ENCODE measurements around the gene GSTO2. TPM values are rescaled to one million over a fixed set of nuclear protein-coding genes. Genes with fewer than 3 reads are reported as not detected.
"Not testable (repeated sequence)": the region's sequence is repeated elsewhere in the genome, so short reads cannot be mapped to it uniquely, and the experiment has no call there.

The GSTO2 gene
- polyA plus RNA-seq, 1 experiment = 1.7 TPM

GRCh38 chr10:104235801-104236200, 33.2 kb upstream of the GSTO2 start:
- POLR2A ChIA-PET = no interaction called here
- CTCF ChIA-PET = no interaction called here

GRCh38 chr10:104240078-104240477, 28.9 kb upstream of the GSTO2 start:
- DNase-seq (ENCODE audit: low read depth, low spot score) = no peak
- POLR2A ChIA-PET = no interaction called here
- H3K27ac ChIP-seq (ENCODE audit: low read depth, low read length) = no peak overlapping the region
- CTCF ChIA-PET = no interaction called here
- H3K4me3 ChIP-seq (ENCODE audit: low read depth, low read length) = no peak overlapping the region
- peaks cover 11% of the 10 kb centered on the region for H3K27me3 ChIP-seq (ENCODE audit: control insufficient read depth, insufficient read depth, low read length)
- TF ChIP-seq, protein P1, sequence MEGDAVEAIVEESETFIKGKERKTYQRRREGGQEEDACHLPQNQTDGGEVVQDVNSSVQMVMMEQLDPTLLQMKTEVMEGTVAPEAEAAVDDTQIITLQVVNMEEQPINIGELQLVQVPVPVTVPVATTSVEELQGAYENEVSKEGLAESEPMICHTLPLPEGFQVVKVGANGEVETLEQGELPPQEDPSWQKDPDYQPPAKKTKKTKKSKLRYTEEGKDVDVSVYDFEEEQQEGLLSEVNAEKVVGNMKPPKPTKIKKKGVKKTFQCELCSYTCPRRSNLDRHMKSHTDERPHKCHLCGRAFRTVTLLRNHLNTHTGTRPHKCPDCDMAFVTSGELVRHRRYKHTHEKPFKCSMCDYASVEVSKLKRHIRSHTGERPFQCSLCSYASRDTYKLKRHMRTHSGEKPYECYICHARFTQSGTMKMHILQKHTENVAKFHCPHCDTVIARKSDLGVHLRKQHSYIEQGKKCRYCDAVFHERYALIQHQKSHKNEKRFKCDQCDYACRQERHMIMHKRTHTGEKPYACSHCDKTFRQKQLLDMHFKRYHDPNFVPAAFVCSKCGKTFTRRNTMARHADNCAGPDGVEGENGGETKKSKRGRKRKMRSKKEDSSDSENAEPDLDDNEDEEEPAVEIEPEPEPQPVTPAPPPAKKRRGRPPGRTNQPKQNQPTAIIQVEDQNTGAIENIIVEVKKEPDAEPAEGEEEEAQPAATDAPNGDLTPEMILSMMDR (IDR thresholded peaks at IDR 0.05; ENCODE audit: low read depth, low read length) = no peak
- H3K9me3 ChIP-seq (ENCODE audit: control insufficient read depth, insufficient read depth, low read length) = no peaks in the 10 kb centered on the region; the same call in 1 of the 2 replicates

More at GRCh38 chr10:104235801-104236200, 33.2 kb upstream of the GSTO2 start:
- TF ChIP-seq, protein P1 (IDR thresholded peaks at IDR 0.05; ENCODE audit: low read depth, low read length) = no peak
- no peak overlapping the region for H3K27ac ChIP-seq (ENCODE audit: low read depth, low read length)
- DNase-seq (ENCODE audit: low read depth, low spot score) = no peak
- H3K9me3 ChIP-seq (ENCODE audit: control insufficient read depth, insufficient read depth, low read length) = no peaks in the 10 kb centered on the region; the same call in 1 of the 2 replicates
- no peak overlapping the region for H3K4me3 ChIP-seq (ENCODE audit: low read depth, low read length)
- peaks cover 14% of the 10 kb centered on the region for H3K27me3 ChIP-seq (ENCODE audit: control insufficient read depth, insufficient read depth, low read length)

- DNase-seq (ENCODE audit: low read depth, low spot score) = no peak
- ChIA-PET POLR2A (no interaction called here), CTCF (no interaction called here)
- TF ChIP-seq, protein P1 (IDR thresholded peaks at IDR 0.05; ENCODE audit: low read depth, low read length) = no peak
- Histone ChIP-seq H3K9me3 (ENCODE audit: control insufficient read depth, insufficient read depth, low read length) (peaks cover 4% of the 10 kb centered on the region; the same call in 1 of the 2 replicates), H3K4me3 (ENCODE audit: low read depth, low read length) (no peak overlapping the region), H3K27ac (ENCODE audit: low read depth, low read length) (no peak overlapping the region), H3K27me3 (ENCODE audit: control insufficient read depth, insufficient read depth, low read length) (peaks cover 9% of the 10 kb centered on the region)
These were observed 26.4 kb upstream of the GSTO2 start for GRCh38 chr10:104242545-104242944.

DNA sequence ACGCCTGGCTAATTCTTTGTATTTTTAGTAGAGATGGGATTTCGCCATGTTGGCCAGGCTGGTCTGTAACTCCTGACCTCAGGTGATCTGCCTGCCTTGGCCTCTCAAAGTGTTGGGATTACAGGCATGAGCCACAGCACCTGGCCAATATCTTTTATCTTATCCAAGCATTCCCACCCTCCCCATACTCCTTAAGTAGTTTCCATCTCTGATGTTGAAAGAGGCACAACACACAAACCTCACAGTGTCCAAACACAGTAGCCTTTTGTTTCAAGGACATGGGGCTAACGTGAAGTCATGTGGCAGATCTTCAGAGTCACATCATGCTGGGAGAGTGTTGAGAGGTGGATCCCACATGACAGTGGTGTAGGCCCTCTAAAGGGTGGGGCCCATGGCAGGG, 26.0 kb upstream of the GSTO2 start:
- CTCF ChIA-PET; DNase-seq (ENCODE audit: low read depth, low spot score); H3K9me3 ChIP-seq (ENCODE audit: control insufficient read depth, insufficient read depth, low read length); H3K27me3 ChIP-seq (ENCODE audit: control insufficient read depth, insufficient read depth, low read length); H3K27ac ChIP-seq (ENCODE audit: low read depth, low read length); H3K4me3 ChIP-seq (ENCODE audit: low read depth, low read length); POLR2A ChIA-PET: not testable (repeated sequence)

DNA sequence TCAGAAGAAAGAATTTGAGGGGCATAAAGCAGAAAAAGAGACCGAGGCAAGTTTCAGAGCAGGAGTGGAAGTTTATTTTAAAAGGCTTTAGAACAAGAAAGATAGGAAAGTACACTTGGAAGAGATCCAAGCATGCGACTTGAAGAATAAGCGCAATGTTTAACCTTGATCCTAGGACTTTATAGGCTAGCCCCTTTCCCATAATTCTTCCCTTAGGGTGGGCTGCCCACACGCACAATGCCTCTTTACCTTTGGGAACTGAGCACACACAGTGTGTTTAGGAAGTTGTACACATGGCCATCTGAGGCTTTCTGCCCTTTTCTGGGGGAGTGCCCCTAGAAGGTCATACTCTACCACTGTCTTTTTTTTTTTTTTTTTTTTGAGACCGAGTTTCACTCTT, 25.5 kb upstream of the GSTO2 start:
- H3K9me3 ChIP-seq (ENCODE audit: control insufficient read depth, insufficient read depth, low read length) = peaks cover 4% of the 10 kb centered on the region
- CTCF ChIA-PET = no interaction called here
- no peak overlapping the region for H3K27ac ChIP-seq (ENCODE audit: low read depth, low read length)
- H3K4me3 ChIP-seq (ENCODE audit: low read depth, low read length) = no peak overlapping the region
- POLR2A ChIA-PET = no interaction called here
- TF ChIP-seq, protein P1 (IDR thresholded peaks at IDR 0.05; ENCODE audit: low read depth, low read length) = no peak
- peaks cover 9% of the 10 kb centered on the region for H3K27me3 ChIP-seq (ENCODE audit: control insufficient read depth, insufficient read depth, low read length)
- DNase-seq (ENCODE audit: low read depth, low spot score) = no peak

Measured in AG04450 (cell line).